ENCODE measurements around the gene ITLN2. TPM values are rescaled to one million over a fixed set of nuclear protein-coding genes. Genes with fewer than 3 reads are reported as not detected.

The ITLN2 gene
- 0.27 TPM in 1 of 2 replicates, not detected in the other for total RNA-seq (2022)
- Bru-seq, nascent RNA: percentile 9 among the genes with signal in this experiment
- percentile 12 among the genes with signal in this experiment for BruChase-seq, experiment 1, labeled RNA remaining after a 6-hour chase
- BruChase-seq, experiment 2, labeled RNA remaining after a 2-hour chase: percentile 12 among the genes with signal in this experiment
- long read RNA-seq, partial matches to known transcripts: 1 of 1 reads
- long read RNA-seq, other reads (novel, unspliced or antisense): 0 of 1 reads

DNA sequence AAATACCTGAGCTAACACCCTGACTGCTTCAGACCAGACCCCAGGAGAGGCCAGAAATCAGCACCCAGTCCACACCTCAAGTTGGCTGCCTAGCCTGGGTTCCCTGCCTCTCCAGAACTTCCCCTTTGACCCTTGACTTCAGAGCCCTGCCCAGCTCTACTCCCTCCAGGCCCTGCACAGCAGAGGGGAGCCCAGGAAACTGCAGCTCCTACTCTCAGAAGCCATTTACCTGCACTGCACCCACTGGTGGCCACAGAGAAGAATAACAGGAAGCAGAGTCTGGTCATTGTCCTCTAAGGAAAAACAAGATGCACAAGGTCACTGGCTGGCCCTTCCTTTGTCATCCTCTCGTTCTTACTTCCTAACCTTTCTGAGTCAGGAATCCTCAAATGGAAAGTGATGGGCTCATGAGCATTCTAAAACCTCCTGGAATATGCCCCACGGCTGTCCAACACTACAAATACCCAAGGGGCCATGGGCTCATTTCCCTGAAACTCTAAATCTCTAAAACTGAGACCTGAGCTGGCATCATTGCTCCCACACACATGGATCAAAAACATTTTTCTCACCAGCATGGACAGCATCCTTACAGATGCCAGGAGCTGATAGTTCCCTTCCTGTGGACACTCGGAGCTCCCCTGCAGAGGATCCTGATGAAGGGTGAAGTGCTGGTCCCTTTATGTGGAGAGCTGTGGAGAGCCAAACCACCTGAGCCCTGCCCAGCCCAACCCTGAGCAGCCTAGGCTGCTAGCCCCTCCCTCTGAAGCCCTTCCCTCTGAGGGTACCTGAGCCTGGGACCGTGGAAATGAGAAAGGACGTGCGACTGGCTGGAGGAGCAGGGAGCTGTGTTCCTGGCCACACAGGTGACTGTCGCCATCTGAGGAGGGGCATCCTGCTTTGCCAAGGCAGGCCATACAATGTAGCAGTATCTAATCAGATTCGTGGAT, at the start of gene ITLN2:
ITLN2 (minus strand) TSS at position 652 of the 947 bp plus-strand sequence; CDS start at position 584, 68 bp downstream.
- H3K9me3 Mint-ChIP-seq (ENCODE audit: unreplicated experiment): no peaks in the 10 kb centered on the region
- ChIA-PET CTCF (interaction anchor here (0.6 to 5.4 kb wide), 38 partner anchors 9 to 858 kb away, joined by 3 to 139 read pairs (median 5); partner anchors contain the start of gene F11R), POLR2A (interaction anchor here (0.5 to 5.0 kb wide), 11 partner anchors 8 to 585 kb away, joined by 3 to 88 read pairs (median 4); partner anchors contain the start of genes DEDD, F11R, NIT1 and PFDN2)
- TF ChIP-seq, protein P1, sequence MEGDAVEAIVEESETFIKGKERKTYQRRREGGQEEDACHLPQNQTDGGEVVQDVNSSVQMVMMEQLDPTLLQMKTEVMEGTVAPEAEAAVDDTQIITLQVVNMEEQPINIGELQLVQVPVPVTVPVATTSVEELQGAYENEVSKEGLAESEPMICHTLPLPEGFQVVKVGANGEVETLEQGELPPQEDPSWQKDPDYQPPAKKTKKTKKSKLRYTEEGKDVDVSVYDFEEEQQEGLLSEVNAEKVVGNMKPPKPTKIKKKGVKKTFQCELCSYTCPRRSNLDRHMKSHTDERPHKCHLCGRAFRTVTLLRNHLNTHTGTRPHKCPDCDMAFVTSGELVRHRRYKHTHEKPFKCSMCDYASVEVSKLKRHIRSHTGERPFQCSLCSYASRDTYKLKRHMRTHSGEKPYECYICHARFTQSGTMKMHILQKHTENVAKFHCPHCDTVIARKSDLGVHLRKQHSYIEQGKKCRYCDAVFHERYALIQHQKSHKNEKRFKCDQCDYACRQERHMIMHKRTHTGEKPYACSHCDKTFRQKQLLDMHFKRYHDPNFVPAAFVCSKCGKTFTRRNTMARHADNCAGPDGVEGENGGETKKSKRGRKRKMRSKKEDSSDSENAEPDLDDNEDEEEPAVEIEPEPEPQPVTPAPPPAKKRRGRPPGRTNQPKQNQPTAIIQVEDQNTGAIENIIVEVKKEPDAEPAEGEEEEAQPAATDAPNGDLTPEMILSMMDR (IDR thresholded peaks at IDR 0.05; ENCODE audit: unreplicated experiment): peak; percentile 83
- no TSS peak for BruUV-seq (replicated peaks)
- H3K36me3 Mint-ChIP-seq (ENCODE audit: insufficient read depth, unreplicated experiment): no peaks in the 10 kb centered on the region
- H3K4me1 Mint-ChIP-seq (ENCODE audit: insufficient read depth, unreplicated experiment): peaks cover 37% of the 10 kb centered on the region
- H3K27me3 Mint-ChIP-seq (ENCODE audit: insufficient read depth, unreplicated experiment): no peaks in the 10 kb centered on the region
- peak; percentile 78 for DNase-seq (ENCODE audit: unreplicated experiment)
- intact Hi-C loops (cut with micrococcal nuclease): loop anchor here (1.0 to 5.0 kb wide), 2 partner anchors 279 to 527 kb away; no protein-coding TSS in a partner anchor
- H3K27ac Mint-ChIP-seq (ENCODE audit: low read depth, unreplicated experiment): no peak within 1 kb of the TSS
- H3K4me3 Mint-ChIP-seq (ENCODE audit: unreplicated experiment): no peak within 1 kb of the TSS

DNA sequence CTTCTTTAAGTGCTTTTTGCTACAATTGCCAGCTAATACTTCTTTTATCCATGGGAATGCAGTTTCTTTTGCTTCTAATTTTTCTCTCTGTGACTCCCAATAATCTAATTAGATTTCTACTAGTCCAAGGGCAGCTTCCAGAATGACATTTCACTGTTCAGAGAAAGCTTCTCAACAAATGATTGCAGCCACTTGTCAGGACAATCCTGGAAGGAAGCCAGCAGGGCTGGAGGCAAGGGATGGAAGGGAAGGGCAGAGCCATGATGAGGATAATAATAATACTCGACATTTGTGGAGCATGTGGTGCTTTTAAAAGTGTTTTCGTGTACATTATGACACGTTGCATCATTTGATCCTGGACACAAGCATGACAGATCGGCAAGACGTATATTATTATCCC, 46.9 kb upstream of the ITLN2 start:
- no TSS peak for BruUV-seq (replicated peaks)
- no peaks in the 10 kb centered on the region for H3K9me3 Mint-ChIP-seq (ENCODE audit: unreplicated experiment)
- no peak overlapping the region for H3K27ac Mint-ChIP-seq (ENCODE audit: low read depth, unreplicated experiment)
- ChIA-PET POLR2A (interaction anchor here (0.8 to 11.7 kb wide), 4 partner anchors 12 to 139 kb away, joined by 3 to 148 read pairs (median 6); partner anchors contain the start of gene F11R), CTCF (interaction anchor here (0.6 to 4.5 kb wide), 8 partner anchors 11 to 146 kb away, joined by 3 to 23 read pairs (median 4); partner anchors contain the start of gene KLHDC9)
- peaks cover 12% of the 10 kb centered on the region for H3K4me1 Mint-ChIP-seq (ENCODE audit: insufficient read depth, unreplicated experiment)
- intact Hi-C loops (cut with micrococcal nuclease): no loop called here
- TF ChIP-seq, protein P1 (IDR thresholded peaks at IDR 0.05; ENCODE audit: unreplicated experiment): no peak
- DNase-seq (ENCODE audit: unreplicated experiment): no peak
- no peak overlapping the region for H3K4me3 Mint-ChIP-seq (ENCODE audit: unreplicated experiment)
- peaks cover 55% of the 10 kb centered on the region for H3K36me3 Mint-ChIP-seq (ENCODE audit: insufficient read depth, unreplicated experiment)
- no peaks in the 10 kb centered on the region for H3K27me3 Mint-ChIP-seq (ENCODE audit: insufficient read depth, unreplicated experiment)

DNA sequence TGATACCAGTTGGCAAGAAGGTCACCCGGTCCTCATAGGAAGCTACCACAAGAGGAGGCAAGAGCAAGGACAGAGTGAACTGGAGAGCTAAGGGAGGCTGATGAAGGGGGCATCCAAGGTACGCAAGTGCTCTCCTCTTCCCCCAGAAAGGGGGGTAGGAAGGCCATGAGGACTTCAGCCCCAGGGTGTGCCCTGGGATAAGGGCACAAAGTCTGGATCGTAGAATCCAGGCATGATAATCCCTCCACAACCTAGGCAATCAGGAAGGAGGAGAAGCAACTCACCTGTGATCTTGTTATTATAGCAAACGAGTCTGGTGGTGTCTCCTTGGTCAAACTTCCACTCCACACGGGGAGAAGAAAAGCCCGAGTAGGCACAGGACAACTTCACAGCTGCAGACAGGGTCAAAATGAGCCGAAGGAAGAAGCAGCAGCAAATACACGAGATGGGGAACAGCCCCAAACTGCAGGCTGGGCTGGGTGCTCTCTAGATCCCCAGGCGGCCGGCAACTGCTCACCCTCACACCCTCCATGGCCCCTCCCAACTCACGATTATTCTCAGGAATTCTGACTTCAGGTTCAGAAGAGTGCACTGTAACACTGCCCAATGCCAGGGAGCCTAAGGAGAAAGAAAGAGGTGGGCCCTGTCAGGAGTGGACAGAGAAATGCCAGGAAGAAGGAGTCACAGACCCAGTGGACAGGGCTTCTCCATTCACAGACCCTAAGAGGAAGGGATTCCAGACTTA, 46.3 kb upstream of the ITLN2 start:
- CTCF ChIA-PET: interaction anchor here (0.6 to 4.5 kb wide), 11 partner anchors 9 to 104 kb away, joined by 3 to 23 read pairs (median 4); partner anchors contain the start of gene KLHDC9

More for the DNA sequence above, 46.3 kb upstream of the ITLN2 start:
- TF ChIP-seq, protein P1 (IDR thresholded peaks at IDR 0.05; ENCODE audit: unreplicated experiment): no peak
- H3K36me3 Mint-ChIP-seq (ENCODE audit: insufficient read depth, unreplicated experiment): peaks cover 60% of the 10 kb centered on the region
- intact Hi-C loops (cut with micrococcal nuclease): no loop called here
- POLR2A ChIA-PET: interaction anchor here (0.8 to 11.7 kb wide), 4 partner anchors 13 to 140 kb away, joined by 3 to 148 read pairs (median 6); partner anchors contain the start of gene F11R
- H3K4me1 Mint-ChIP-seq (ENCODE audit: insufficient read depth, unreplicated experiment): peaks cover 18% of the 10 kb centered on the region
- H3K4me3 Mint-ChIP-seq (ENCODE audit: unreplicated experiment): no peak overlapping the region
- no peak overlapping the region for H3K27ac Mint-ChIP-seq (ENCODE audit: low read depth, unreplicated experiment)
- H3K27me3 Mint-ChIP-seq (ENCODE audit: insufficient read depth, unreplicated experiment): no peaks in the 10 kb centered on the region
- no TSS peak for BruUV-seq (replicated peaks)
- H3K9me3 Mint-ChIP-seq (ENCODE audit: unreplicated experiment): no peaks in the 10 kb centered on the region
- no peak for DNase-seq (ENCODE audit: unreplicated experiment)

All from MCF 10A (cell line).